ENCODE results near the gene CA11. TPM values are rescaled to one million over a fixed set of nuclear protein-coding genes. Genes with fewer than 3 reads are reported as not detected.

CA11 gene
- total RNA-seq, 4 donors from 2014 or later: 4.6 to 13.4 (median 6.3) TPM

GRCh38 chr19:48603001-48603400 is 43.0 kb downstream of the CA11 start:
- Histone ChIP-seq H3K27ac (no peak overlapping the region), H3K27me3 (no peaks in the 10 kb centered on the region), H3K4me3 (replicated peaks in 1 of 3) (no peak overlapping the region), H3K4me1 (no peaks in the 10 kb centered on the region), H3K9me3 (no peaks in the 10 kb centered on the region), H3K36me3 (no peaks in the 10 kb centered on the region)
- TF ChIP-seq CTCF (IDR thresholded peaks at IDR 0.05) (no peak), POLR2A (IDR thresholded peaks at IDR 0.05) (no peak)
- WGBS, 2 donors: 81 to 86% methylated on average over 9 of the region's 9 CpGs
- no peak for DNase-seq
- intact Hi-C loops (cut with DNase I): no loop called here

GRCh38 chr19:48600679-48601417 is 45.1 kb downstream of the CA11 start:
- intact Hi-C loops (cut with DNase I): no loop called here
- Histone ChIP-seq H3K36me3 (no peaks in the 10 kb centered on the region), H3K4me1 (no peaks in the 10 kb centered on the region), H3K27ac (no peak overlapping the region), H3K9me3 (no peaks in the 10 kb centered on the region), H3K4me3 (replicated peaks in 1 of 3) (no peak overlapping the region), H3K27me3 (no peaks in the 10 kb centered on the region)
- no peak for TF ChIP-seq CTCF (IDR thresholded peaks at IDR 0.05)
- no peak for TF ChIP-seq POLR2A (IDR thresholded peaks at IDR 0.05)
- 85 to 86% methylated on average over 13 to 15 of the region's 21 CpGs for WGBS, 2 donors
- DNase-seq: no peak

- TF ChIP-seq POLR2A (IDR thresholded peaks at IDR 0.05) (no peak), CTCF (IDR thresholded peaks at IDR 0.05) (no peak)
- H3K36me3 ChIP-seq: no peaks in the 10 kb centered on the region
- DNase-seq: no peak
- WGBS, 2 donors: 52 to 56% methylated on average over 18 to 24 of the region's 30 CpGs
- no peaks in the 10 kb centered on the region for H3K4me1 ChIP-seq
- intact Hi-C loops (cut with DNase I): no loop called here
- no peaks in the 10 kb centered on the region for H3K27me3 ChIP-seq
- no peak overlapping the region for H3K27ac ChIP-seq
- no peak overlapping the region for H3K4me3 ChIP-seq (replicated peaks in 1 of 3)
- no peaks in the 10 kb centered on the region for H3K9me3 ChIP-seq
These were observed 46.8 kb downstream of the CA11 start for GRCh38 chr19:48598996-48599700.

GRCh38 chr19:48596679-48597465 is 49.1 kb downstream of the CA11 start:
- Histone ChIP-seq H3K27ac (no peak overlapping the region), H3K4me1 (no peaks in the 10 kb centered on the region), H3K9me3 (no peaks in the 10 kb centered on the region), H3K27me3 (no peaks in the 10 kb centered on the region), H3K4me3 (replicated peaks in 1 of 3) (no peak overlapping the region), H3K36me3 (no peaks in the 10 kb centered on the region)
- no peak for DNase-seq
- intact Hi-C loops (cut with DNase I): no loop called here
- TF ChIP-seq CTCF (IDR thresholded peaks at IDR 0.05) (no peak), POLR2A (IDR thresholded peaks at IDR 0.05) (no peak)
- 74 to 77% methylated on average over 34 to 36 of the region's 39 CpGs for WGBS, 2 donors
